ENCODE results near the gene RFPL1. TPM values are rescaled to one million over a fixed set of nuclear protein-coding genes. Genes with fewer than 3 reads are reported as not detected.
"Not testable (repeated sequence)": the region's sequence is repeated elsewhere in the genome, so short reads cannot be mapped to it uniquely, and the experiment has no call there.

RFPL1 gene
- total RNA-seq (2022) (not detected in 2 replicates), Bru-seq, nascent RNA (percentile 12 among the genes with signal in this experiment), BruChase-seq, experiment 1, labeled RNA remaining after a 6-hour chase (not detected), BruChase-seq, experiment 2, labeled RNA remaining after a 2-hour chase (not detected)
- long read RNA-seq: 0 reads

DNA sequence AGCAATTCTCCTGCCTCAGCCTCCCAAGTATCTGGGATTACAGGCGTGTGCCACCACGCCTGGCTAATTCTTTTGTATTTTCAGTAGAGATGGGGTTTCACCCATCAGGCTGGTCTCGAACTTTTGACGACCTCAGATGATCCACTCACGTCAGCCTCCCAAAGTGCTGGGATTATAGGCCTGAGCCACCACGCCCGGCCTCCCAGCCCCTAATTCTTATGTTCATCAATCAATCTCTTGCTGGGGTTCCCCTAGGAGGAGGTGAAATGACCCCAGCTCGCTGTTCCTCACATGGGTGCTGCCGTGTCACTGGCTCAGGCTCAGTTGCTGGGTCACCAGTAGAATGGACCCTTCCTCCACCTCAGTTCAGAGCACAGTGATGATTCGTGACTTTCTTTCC, at the start of gene RFPL1:
RFPL1 (plus strand) TSS at position 301 of the 400 bp plus-strand sequence.
- CTCF ChIA-PET: interaction anchor here (0.7 kb wide), 1 partner anchor 50 kb away, joined by 5 read pairs; the partner anchor contains the start of gene AP1B1
- intact Hi-C loops (cut with micrococcal nuclease; ENCODE audit: unreplicated experiment); H3K4me3 Mint-ChIP-seq (ENCODE audit: low read depth, unreplicated experiment); BruUV-seq (replicated peaks); H3K27ac Mint-ChIP-seq (ENCODE audit: unreplicated experiment); DNase-seq; H3K36me3 Mint-ChIP-seq (ENCODE audit: insufficient read depth, unreplicated experiment); H3K4me1 Mint-ChIP-seq (ENCODE audit: low read depth, unreplicated experiment); H3K9me3 Mint-ChIP-seq (ENCODE audit: low read depth, unreplicated experiment): not testable (repeated sequence)
- peaks cover 63% of the 10 kb centered on the region for H3K27me3 Mint-ChIP-seq (ENCODE audit: unreplicated experiment)

DNA sequence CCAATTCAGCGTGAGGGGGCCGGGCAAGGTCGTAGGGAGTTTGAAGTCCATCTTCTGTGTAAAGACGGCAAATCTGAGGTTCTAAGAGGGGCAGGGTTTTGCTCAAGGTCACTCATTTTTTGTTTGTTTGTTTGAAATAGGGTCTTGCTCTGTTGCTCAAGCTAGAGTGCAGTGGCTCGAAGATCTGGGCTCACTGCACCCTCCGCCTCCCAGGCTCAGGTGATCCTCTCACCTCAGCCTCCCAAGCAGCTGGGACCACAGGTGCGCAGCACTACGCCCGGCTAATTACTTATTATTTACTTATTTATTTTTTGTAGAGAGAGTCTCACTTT, 49.7 kb upstream of the RFPL1 start:
- no peak for DNase-seq
- intact Hi-C loops (cut with micrococcal nuclease; ENCODE audit: unreplicated experiment): no loop called here
- CTCF ChIA-PET: interaction anchor here (0.5 kb wide), 1 partner anchor 31 kb away, joined by 5 read pairs; no protein-coding TSS in a partner anchor
- peak overlapping the region; percentile 58 for H3K27ac Mint-ChIP-seq (ENCODE audit: unreplicated experiment)
- H3K4me1 Mint-ChIP-seq (ENCODE audit: low read depth, unreplicated experiment): peaks cover 46% of the 10 kb centered on the region
- H3K4me3 Mint-ChIP-seq (ENCODE audit: low read depth, unreplicated experiment): peak overlapping the region; percentile 95
- BruUV-seq (replicated peaks): no TSS peak
- H3K9me3 Mint-ChIP-seq (ENCODE audit: low read depth, unreplicated experiment): no peaks in the 10 kb centered on the region
- H3K27me3 Mint-ChIP-seq (ENCODE audit: unreplicated experiment): no peaks in the 10 kb centered on the region
- TF ChIP-seq, protein P1, sequence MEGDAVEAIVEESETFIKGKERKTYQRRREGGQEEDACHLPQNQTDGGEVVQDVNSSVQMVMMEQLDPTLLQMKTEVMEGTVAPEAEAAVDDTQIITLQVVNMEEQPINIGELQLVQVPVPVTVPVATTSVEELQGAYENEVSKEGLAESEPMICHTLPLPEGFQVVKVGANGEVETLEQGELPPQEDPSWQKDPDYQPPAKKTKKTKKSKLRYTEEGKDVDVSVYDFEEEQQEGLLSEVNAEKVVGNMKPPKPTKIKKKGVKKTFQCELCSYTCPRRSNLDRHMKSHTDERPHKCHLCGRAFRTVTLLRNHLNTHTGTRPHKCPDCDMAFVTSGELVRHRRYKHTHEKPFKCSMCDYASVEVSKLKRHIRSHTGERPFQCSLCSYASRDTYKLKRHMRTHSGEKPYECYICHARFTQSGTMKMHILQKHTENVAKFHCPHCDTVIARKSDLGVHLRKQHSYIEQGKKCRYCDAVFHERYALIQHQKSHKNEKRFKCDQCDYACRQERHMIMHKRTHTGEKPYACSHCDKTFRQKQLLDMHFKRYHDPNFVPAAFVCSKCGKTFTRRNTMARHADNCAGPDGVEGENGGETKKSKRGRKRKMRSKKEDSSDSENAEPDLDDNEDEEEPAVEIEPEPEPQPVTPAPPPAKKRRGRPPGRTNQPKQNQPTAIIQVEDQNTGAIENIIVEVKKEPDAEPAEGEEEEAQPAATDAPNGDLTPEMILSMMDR (IDR thresholded peaks at IDR 0.05; ENCODE audit: unreplicated experiment): no peak
- peaks cover 22% of the 10 kb centered on the region for H3K36me3 Mint-ChIP-seq (ENCODE audit: insufficient read depth, unreplicated experiment)

DNA sequence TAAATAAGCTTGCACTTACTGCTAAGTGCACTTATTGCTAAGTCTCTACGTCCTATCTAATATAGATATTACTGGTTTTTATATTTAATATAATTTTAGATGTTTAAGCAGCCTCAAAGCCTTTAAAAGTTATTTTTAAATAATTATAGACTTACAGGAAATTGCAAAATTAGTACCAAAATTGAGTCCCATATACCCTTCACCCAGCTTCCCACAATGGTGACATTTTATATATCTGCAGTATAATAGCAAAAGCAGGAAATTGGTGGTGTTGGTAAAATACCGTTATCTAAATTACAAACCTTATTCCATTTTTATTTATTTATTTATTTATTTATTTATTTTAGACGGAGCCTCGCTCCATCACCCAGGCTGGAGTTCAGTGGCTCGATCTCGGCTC, 48.1 kb upstream of the RFPL1 start:
- H3K9me3 Mint-ChIP-seq (ENCODE audit: low read depth, unreplicated experiment): no peaks in the 10 kb centered on the region
- H3K27ac Mint-ChIP-seq (ENCODE audit: unreplicated experiment): no peak overlapping the region
- CTCF ChIA-PET: interaction anchor here (0.6 kb wide), 1 partner anchor 13 kb away, joined by 3 read pairs; no protein-coding TSS in a partner anchor
- no peak for DNase-seq
- no peak overlapping the region for H3K4me3 Mint-ChIP-seq (ENCODE audit: low read depth, unreplicated experiment)
- H3K4me1 Mint-ChIP-seq (ENCODE audit: low read depth, unreplicated experiment): peaks cover 47% of the 10 kb centered on the region
- intact Hi-C loops (cut with micrococcal nuclease; ENCODE audit: unreplicated experiment): no loop called here
- H3K36me3 Mint-ChIP-seq (ENCODE audit: insufficient read depth, unreplicated experiment): peaks cover 15% of the 10 kb centered on the region
- BruUV-seq (replicated peaks): no TSS peak
- TF ChIP-seq, protein P1 (IDR thresholded peaks at IDR 0.05; ENCODE audit: unreplicated experiment): no peak
- no peaks in the 10 kb centered on the region for H3K27me3 Mint-ChIP-seq (ENCODE audit: unreplicated experiment)

DNA sequence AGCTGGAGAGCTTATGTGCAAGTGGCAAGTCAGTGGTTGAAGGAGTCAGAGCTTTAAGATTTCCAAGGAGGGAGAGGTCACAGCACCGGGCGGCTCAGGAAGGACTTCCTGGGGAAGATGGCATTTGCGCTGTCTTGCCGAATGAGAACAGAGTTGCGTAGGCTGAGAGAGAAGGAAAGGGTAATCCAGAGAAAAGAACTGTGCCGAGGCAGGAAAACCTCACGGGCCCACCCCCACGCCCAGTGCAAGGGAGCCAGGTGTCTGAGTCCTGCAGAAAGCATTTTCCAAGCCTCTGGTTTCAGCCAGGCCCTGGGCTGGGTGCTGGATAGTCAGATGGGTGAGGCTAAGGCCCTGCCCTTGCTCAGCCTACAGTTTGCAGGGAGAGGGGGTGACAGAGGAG, 46.8 kb upstream of the RFPL1 start:
- DNase-seq: no peak
- Mint-ChIP-seq H3K27me3 (ENCODE audit: unreplicated experiment) (no peaks in the 10 kb centered on the region), H3K36me3 (ENCODE audit: insufficient read depth, unreplicated experiment) (peaks cover 15% of the 10 kb centered on the region), H3K4me1 (ENCODE audit: low read depth, unreplicated experiment) (peaks cover 43% of the 10 kb centered on the region), H3K27ac (ENCODE audit: unreplicated experiment) (no peak overlapping the region), H3K4me3 (ENCODE audit: low read depth, unreplicated experiment) (no peak overlapping the region), H3K9me3 (ENCODE audit: low read depth, unreplicated experiment) (no peaks in the 10 kb centered on the region)
- BruUV-seq (replicated peaks): no TSS peak
- intact Hi-C loops (cut with micrococcal nuclease; ENCODE audit: unreplicated experiment): no loop called here
- TF ChIP-seq, protein P1 (IDR thresholded peaks at IDR 0.05; ENCODE audit: unreplicated experiment): no peak
- CTCF ChIA-PET: no interaction called here

DNA sequence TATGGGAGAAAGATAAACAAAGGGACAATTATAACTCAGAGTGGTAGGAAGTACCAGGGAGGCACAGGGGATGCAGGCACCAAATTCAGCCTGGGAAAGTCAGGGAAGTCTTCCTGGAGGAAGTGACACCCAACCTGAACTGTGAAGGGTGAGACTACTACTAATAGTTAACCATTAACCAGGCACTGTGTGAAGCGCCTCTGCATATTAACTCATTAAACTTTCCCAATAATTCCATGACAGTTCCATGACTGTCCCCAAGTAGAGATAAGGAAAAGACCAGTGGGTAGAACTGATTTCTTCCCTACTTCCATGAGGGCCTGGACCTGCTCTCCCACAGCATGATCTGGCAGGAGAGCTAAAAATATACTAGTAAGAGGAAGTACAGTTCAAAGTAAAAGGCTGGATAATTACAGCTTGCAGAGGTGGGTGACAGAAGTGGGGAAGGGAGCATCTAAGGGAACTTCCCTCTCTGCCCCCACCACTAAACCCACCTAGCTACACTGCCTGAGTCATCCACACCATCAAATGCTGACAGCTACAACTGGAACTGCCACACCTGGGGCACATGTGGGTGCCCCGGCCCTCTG, 45.3 kb upstream of the RFPL1 start:
- H3K4me3 Mint-ChIP-seq (ENCODE audit: low read depth, unreplicated experiment): peak overlapping the region; percentile 6
- H3K4me1 Mint-ChIP-seq (ENCODE audit: low read depth, unreplicated experiment): peaks cover 41% of the 10 kb centered on the region
- no TSS peak for BruUV-seq (replicated peaks)
- no peaks in the 10 kb centered on the region for H3K9me3 Mint-ChIP-seq (ENCODE audit: low read depth, unreplicated experiment)
- TF ChIP-seq, protein P1 (IDR thresholded peaks at IDR 0.05; ENCODE audit: unreplicated experiment): no peak
- peak overlapping the region; percentile 37 for H3K27ac Mint-ChIP-seq (ENCODE audit: unreplicated experiment)
- peak; percentile 33 for DNase-seq
- CTCF ChIA-PET: interaction anchor here (0.6 to 1.7 kb wide), 4 partner anchors 108 to 201 kb away, joined by 3 to 10 read pairs (median 5); no protein-coding TSS in a partner anchor
- H3K27me3 Mint-ChIP-seq (ENCODE audit: unreplicated experiment): no peaks in the 10 kb centered on the region
- peaks cover 7% of the 10 kb centered on the region for H3K36me3 Mint-ChIP-seq (ENCODE audit: insufficient read depth, unreplicated experiment)
- intact Hi-C loops (cut with micrococcal nuclease; ENCODE audit: unreplicated experiment): no loop called here

Measured in Calu3 (cell line).